ENCODE data around the gene ANAPC15. TPM values are rescaled to one million over a fixed set of nuclear protein-coding genes. Genes with fewer than 3 reads are reported as not detected.

Gene ANAPC15
- total RNA-seq, 4 donors from 2014 or later: 21.2 to 39.3 (median 32.4) TPM

- Histone ChIP-seq H3K9me3 (no peaks in the 10 kb centered on the region), H3K36me3 (no peaks in the 10 kb centered on the region), H3K4me3 (no peak overlapping the region), H3K27me3 (no peaks in the 10 kb centered on the region), H3K4me1 (peaks cover 20 to 27% of the 10 kb centered on the region in 2 donors), H3K27ac (no peak overlapping the region)
- DNase-seq: no peak
- TF ChIP-seq POLR2A (IDR thresholded peaks at IDR 0.05): no peak
- no peak for TF ChIP-seq CTCF (IDR thresholded peaks at IDR 0.05 in 4 of 5, conservative IDR thresholded peaks at IDR 0.05 in 1 of 5)
- intact Hi-C loops (cut with DNase I; ENCODE audit: low total_unique reads): no loop called here
- in situ Hi-C loops (cut with MboI; ENCODE audit: low sequenced_read_pairs in 4 of 4): loop anchor here in 3 of 4 donors (5.0 kb wide), 2 partner anchors 33 to 38 kb away; no protein-coding TSS in a partner anchor
- no peak for ATAC-seq
Observed at GRCh38 chr11:72075109-72075508, 37.4 kb downstream of the ANAPC15 start.

GRCh38 chr11:72072348-72072747, 40.1 kb downstream of the ANAPC15 start:
- ATAC-seq (no peak), DNase-seq (no peak)
- peaks cover 31 to 42% of the 10 kb centered on the region in 2 donors for H3K4me1 ChIP-seq
- no peak overlapping the region for H3K27ac ChIP-seq
- no peak overlapping the region for H3K4me3 ChIP-seq
- H3K9me3 ChIP-seq: no peaks in the 10 kb centered on the region
- no peaks in the 10 kb centered on the region for H3K27me3 ChIP-seq
- TF ChIP-seq CTCF (IDR thresholded peaks at IDR 0.05 in 4 of 5, conservative IDR thresholded peaks at IDR 0.05 in 1 of 5) (no peak), POLR2A (IDR thresholded peaks at IDR 0.05) (no peak)
- intact Hi-C loops (cut with DNase I; ENCODE audit: low total_unique reads) (no loop called here), in situ Hi-C loops (cut with MboI; ENCODE audit: low sequenced_read_pairs in 4 of 4) (no loop called here)
- H3K36me3 ChIP-seq: no peaks in the 10 kb centered on the region

- no peak for ATAC-seq
- Histone ChIP-seq H3K27ac (peak overlapping the region; percentile 66 to 81 (median 74)), H3K4me1 (peaks cover 31 to 52% of the 10 kb centered on the region in 2 donors), H3K4me3 (no peak overlapping the region), H3K27me3 (no peaks in the 10 kb centered on the region), H3K9me3 (no peaks in the 10 kb centered on the region), H3K36me3 (no peaks in the 10 kb centered on the region)
- no peak for TF ChIP-seq CTCF (IDR thresholded peaks at IDR 0.05 in 4 of 5, conservative IDR thresholded peaks at IDR 0.05 in 1 of 5)
- intact Hi-C loops (cut with DNase I; ENCODE audit: low total_unique reads): no loop called here
- in situ Hi-C loops (cut with MboI; ENCODE audit: low sequenced_read_pairs in 4 of 4): no loop called here
- DNase-seq: no peak
Observed at GRCh38 chr11:72070491-72070890, 42.0 kb downstream of the ANAPC15 start.

GRCh38 chr11:72069787-72070251, 42.7 kb downstream of the ANAPC15 start:
- peaks cover 31 to 52% of the 10 kb centered on the region in 2 donors for H3K4me1 ChIP-seq

More at GRCh38 chr11:72069787-72070251, 42.7 kb downstream of the ANAPC15 start:
- H3K4me3 ChIP-seq: peak overlapping the region in 1 of 4 donors; percentile 5
- DNase-seq (peak; percentile 77 to 88), ATAC-seq (peak; percentile 98 to 99)
- H3K9me3 ChIP-seq: no peaks in the 10 kb centered on the region
- H3K36me3 ChIP-seq: no peaks in the 10 kb centered on the region
- in situ Hi-C loops (cut with MboI; ENCODE audit: low sequenced_read_pairs in 4 of 4) (no loop called here), intact Hi-C loops (cut with DNase I; ENCODE audit: low total_unique reads) (no loop called here)
- H3K27ac ChIP-seq: peak overlapping the region; percentile 66 to 81 (median 74)
- H3K27me3 ChIP-seq: no peaks in the 10 kb centered on the region
- TF ChIP-seq POLR2A (IDR thresholded peaks at IDR 0.05) (peak in 1 of 2 donors; percentile 34), CTCF (IDR thresholded peaks at IDR 0.05 in 4 of 5, conservative IDR thresholded peaks at IDR 0.05 in 1 of 5) (no peak)
